H1 (cell line): ENCODE measurements around the gene CDK8. TPM values are rescaled to one million over a fixed set of nuclear protein-coding genes. Genes with fewer than 3 reads are reported as not detected.

ENCODE experiments used
- SIRT6 ChIP-seq: IDR thresholded peaks from one replicate; pipeline ENCODE4 v1.7.1; 2012; ENCODE audit warnings: low read length, inconsistent platforms
- polyA plus RNA-seq, 7 experiments: library from polyadenylated mRNA; depleted of rRNA in 3 of 7; stranded (reverse) in 5 of 7; unstranded in 2 of 7; fragments of >200 nt in 5 of 7; fragments of 200-250 nt in 2 of 7; gene quantifications; 1 replicate in 5 of 7; 2 replicates in 1 of 7; 4 replicates in 1 of 7; pipeline versions ENCODE4 v1.2.1 to v1.2.3, GENCODE V29; 2011 to 2013; ENCODE audit warnings: missing spikeins in 2 of 7, mixed read lengths in 2 of 7
- total RNA-seq: library from RNA; stranded (reverse); fragmentation: NEBNext Ultra II Directional; extraction: Animal tissue kit (Norgen Biotek cat#: 25700); gene quantifications from 2 replicates; pipeline ENCODE4 v1.2.1, GENCODE V29; 2021

Gene CDK8
- total and polyA plus RNA-seq, 2 of the 8 experiments (the other 6 are each of a cell fraction or from before 2014, with no cell fraction given) = 22.1 to 25.6 TPM

DNA sequence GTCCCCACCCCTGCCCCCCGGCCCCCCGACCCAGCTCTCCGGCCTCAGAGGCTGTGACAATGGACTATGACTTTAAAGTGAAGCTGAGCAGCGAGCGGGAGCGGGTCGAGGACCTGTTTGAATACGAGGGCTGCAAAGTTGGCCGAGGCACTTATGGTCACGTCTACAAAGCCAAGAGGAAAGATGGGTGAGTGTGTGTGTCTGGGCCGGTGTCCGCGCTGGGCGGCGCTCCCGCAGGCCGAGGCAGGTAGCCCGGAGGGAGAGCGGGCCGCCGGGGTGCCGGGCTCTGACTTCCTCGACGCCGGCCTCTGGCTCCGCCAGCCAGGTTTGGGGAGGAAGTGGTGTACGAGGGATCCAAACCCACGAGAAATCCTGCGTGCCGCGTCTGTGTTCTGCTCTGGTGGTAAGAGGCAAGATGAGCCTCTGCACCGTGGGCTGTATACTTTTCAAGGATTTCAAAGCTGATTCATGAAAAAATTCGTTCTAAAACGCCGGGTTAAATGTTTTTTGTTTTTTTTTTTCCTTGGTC is 718 bp downstream of the CDK8 start (continued):
- TF ChIP-seq SIRT6 = no peak
